ENCODE data around the gene SULT1A1.
"Not testable (repeated sequence)": the region's sequence is repeated elsewhere in the genome, so short reads cannot be mapped to it uniquely, and the experiment has no call there.

The SULT1A1 gene

DNA sequence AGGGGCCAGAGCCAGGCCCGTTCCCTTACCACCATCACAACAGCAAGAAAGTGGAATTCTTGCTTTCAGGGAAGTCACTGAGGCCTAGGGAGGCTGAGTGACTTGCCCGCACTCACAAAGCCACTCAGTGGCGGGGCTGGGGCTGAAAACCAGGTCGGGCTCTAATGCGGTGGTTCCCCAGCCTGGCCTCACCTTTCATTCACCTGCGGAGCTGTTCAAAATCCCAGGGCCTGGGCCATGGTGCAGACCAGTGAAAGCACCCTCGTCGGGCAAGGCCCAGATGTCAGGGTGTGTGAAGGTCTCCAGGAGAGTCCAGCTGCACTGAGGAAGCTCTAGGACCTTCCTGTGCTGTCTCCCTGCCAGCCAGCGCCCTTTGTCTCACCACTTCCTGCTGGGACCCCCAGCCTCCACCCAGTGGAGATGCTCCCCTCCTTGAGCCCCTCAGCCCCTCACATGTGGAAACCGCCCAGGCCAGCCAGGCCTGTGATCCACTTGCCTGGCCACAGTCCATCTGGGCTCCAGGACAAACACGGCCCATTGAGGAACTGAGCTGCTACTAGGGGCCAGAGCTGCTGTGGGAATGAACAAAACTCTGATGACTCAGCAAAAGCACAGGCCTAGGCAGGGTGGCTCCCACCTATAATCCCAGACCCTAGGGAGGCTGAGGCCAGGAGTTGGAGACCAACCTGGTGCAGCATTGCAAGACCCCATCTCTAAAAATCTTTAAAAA, 812 bp downstream of the SULT1A1 start:
- DNase-seq (ENCODE audit: low read depth) = not testable (repeated sequence)

DNA sequence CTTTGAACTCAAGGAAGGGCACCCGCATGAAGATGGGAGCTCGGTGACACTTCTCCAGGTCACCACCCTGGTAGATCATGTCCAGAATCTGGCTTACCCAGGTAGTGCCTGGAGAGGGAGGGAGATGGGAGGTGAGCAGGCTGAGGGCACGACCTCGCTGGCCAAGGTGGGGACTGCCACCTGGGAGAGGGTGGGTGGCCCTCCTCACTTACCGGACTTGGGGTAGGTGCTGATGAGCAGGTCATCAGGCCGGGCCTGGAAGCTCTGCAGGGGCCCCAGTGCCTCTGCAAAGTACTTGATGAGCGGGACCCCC, 1.4 kb downstream of the SULT1A1 start:
- not testable (repeated sequence) for DNase-seq (ENCODE audit: low read depth)

DNA sequence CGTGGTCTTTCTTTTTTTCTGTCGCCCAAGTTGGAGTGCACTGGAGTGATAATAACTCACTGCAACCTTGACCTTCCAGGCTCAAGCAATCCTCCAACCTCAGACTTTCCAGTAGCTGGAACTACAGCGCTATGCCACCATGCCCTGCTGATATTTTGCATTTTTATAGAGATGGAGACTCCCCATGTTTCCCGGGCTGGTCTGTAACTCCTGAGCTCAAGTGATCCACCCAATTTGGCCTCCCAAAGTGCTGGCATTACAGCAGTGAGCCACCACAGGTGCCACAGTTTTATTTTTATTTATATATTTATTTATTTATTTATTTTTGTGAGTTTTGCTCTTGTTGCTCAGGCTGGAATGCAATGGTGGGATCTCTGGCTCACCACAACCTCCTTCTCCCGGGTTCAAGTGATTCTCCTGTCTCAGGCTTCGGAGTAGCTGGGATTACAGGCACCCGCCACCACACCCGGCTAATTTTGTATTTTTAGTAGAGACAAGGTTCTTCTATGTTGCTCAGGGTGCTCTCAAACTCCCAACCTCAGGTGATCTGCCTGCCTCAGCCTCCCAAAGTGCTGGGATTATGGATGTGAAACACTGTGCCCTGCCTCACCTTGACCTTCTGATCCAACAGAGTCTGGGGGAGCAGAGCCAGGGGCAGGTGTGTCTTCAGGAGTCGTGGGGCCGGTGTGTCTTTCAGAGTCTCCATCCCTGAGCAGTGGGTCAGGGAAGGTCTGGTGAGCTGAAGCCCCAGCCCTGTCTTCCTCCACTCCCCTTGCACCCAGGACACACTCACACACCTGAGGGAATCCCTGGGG, 2.0 kb downstream of the SULT1A1 start:
- not testable (repeated sequence) for DNase-seq (ENCODE audit: low read depth)

DNA sequence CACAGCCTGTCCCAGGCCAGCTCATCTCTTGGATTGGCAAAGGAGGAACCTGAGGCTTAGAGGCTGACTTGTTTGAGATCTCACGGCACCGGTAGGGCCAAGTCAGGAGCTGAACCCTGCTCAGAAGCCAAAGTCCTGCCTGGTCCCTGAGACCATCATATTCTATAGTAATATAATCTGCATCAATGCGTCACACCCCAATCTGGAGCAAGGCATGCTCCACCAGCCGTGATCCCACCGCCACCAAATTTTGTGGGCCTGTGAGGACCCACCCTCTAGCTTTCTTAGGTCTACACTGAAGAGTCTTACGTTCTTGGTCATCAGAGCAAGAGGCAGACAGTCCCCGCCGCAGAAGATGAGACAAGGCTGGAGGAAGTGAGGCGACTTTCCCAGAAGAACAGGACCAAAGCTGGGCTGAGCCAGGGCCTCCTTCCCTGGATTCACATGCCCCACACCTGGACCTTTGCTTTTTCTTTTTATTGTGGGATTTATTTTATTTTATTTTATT, 2.7 kb downstream of the SULT1A1 start:
- DNase-seq (ENCODE audit: low read depth) = no peak

DNA sequence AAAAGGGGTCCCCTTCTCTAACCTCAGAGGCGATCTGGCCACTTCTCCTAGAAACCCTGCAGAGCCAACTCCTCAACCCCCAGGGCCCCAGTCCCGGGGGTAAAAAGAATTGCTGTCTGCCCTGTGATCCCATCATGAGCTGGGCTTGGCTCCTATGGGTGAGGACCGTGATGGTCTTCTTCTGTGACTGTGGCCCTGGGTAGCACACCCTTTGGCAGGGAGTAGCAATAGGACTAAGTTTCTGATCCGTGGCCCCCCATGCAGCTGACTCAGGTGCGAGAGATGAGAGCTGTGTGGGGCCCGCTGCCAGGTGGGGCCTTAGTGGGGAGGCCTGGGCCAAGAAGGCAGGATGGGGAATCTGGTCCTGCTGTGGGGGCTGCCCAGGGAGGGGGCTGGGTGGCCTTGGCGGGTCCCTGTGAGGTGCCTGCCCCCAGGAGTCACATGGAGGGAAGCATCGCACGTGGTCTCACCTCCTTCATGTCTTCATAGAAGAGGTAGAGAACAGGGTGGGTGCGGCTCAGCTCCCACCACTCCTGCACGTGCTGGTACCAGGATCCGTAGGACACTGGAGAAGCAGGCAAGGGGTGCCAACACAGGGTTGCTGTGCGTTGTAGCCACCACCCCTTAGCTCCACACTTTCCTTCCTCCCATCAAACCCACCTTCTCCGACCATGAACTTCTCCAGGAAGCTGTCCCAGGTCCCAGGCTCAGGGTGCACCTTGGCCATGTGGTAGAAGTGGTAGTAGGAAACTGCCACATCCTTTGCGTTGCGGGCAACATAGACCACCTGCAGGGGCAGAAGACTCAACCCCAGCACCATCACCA, 3.3 kb downstream of the SULT1A1 start:
- no peak for DNase-seq (ENCODE audit: low read depth)

DNA sequence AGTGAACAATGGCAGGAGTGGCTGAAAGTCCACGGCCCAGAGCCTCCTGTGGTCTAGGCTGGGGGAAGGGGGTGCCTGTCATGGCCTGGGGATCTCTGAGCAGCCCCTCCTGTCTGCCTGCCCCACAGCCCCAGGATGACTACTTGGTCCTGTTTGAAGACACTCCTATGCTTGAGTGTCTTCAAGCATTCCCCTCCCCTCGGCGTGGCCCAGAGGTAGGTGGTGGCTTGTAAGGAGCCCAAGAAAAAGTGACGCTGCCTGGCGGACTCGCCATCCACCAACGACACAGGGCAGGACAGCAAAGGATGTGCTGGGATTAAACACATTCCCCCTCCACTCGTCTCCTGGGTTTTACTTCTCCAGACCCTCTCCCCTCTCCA, 5.7 kb downstream of the SULT1A1 start:
- no peak for DNase-seq (ENCODE audit: low read depth)

DNA sequence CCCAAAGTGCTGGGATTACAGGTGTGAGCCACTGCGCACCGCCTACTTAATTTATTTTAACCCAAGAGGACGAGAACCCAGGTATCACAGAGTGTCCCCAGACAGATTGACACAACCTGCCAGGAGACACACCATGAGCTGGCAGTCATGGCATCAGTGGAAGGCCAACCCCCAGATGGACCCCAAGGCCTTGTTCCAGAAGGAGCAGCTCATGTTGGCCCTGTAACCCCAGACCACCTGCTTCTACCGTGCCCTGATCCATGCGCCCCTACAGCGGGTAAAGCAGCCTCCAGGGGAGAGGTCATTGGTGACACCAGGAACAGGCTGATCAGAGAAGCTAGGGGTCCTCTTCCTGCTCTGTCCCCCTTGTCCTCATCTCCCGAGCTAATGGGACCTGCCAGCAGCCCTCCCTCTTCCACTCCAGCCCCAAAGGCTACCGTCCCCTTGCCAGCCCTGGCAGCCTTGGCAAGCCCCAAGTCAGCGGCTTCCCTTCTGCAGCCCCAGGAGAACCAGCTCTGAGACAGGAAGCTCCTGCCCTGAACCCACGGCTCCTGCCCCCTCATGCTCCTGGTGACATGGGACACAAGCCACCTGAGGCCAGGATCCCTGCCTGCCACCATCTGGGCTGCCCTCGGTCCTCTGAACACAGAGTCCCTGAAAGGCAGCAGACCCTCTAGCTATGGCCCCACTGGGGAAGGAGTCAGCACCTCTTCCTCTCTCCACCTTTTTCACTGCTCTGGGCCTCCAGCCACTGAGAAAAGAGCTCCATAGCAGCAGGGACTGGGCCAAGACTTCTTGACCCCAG, 6.3 kb downstream of the SULT1A1 start:
- DNase-seq (ENCODE audit: low read depth) = no peak

DNA sequence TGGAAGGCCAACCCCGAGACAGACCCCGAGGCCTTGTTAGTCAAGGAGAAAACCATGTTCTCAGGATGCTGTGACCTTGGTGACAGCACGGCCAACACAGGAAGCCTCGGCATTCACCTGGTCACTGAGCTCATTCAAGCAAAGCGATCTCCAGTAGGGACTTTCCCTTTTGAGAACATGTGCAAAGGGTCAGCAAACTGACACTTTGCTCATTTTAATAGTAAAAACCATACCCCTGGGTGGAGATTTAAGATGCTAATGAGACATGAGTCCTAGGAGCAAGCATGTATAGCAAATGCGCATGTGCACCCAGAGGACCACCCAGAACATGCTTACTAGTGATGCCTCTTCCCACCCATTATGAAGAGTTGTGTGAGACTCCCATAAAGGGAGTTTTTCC, 7.3 kb downstream of the SULT1A1 start:
- DNase-seq (ENCODE audit: low read depth) = no peak

DNA sequence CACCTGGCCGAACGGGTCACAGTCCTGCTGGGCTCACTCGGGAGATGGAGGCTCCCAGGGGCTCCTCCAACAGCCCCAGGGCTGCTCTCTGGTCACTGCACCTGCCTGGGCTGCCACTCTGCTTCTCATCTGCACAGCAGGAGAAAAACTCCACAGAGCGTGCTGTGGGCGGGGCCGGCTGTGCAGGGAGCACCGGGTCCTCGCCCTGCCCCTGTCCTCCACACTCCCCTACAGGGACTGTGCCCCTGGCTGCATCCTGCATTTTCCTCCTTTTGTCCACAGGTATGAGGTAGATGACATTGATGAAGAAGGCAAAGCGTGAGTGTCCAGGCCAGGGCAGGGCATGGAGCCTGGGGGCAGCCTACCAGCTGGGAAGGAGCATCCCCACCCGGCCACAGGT, 7.8 kb downstream of the SULT1A1 start:
- DNase-seq (ENCODE audit: low read depth) = not testable (repeated sequence)

DNA sequence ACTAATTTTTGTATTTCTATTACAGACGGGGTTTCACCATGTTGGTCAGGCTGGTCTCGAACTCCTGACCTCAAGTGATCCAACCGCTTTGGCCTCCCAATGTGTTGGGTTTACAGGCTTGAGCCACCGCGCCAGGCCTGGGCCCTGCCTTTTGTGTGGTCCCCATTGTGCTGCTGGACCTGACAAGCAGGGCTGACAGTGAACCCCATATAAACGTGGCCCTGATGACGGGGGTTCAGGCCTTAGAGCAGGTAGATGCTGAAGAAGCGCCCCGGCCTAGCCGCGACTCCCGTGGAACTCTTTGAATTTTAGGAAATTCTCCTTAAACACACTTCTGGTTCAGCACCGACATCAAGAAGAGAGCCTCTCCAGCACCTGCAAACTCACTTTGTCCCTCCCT, 8.3 kb downstream of the SULT1A1 start:
- not testable (repeated sequence) for DNase-seq (ENCODE audit: low read depth)

DNA sequence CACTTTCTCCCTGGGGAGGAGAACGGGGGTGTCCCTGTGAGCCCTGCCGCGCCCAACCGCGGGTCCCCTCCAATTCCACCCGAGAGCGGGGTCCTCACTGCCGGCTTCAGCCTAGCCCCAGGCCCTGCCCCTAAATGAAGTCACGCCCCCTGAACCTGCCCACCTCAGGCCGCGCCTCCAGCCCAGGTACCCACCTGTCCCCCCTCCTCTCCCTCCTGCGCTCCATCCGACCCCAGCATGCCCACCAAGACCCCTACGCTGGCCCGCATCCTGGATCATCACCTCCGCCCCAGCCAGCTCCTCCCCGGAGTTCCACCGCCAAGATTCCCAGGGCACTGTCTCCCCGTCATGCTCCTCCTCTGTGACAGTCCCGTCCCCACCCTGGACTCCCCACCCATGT, 8.9 kb downstream of the SULT1A1 start:
- DNase-seq (ENCODE audit: low read depth) = not testable (repeated sequence)

DNA sequence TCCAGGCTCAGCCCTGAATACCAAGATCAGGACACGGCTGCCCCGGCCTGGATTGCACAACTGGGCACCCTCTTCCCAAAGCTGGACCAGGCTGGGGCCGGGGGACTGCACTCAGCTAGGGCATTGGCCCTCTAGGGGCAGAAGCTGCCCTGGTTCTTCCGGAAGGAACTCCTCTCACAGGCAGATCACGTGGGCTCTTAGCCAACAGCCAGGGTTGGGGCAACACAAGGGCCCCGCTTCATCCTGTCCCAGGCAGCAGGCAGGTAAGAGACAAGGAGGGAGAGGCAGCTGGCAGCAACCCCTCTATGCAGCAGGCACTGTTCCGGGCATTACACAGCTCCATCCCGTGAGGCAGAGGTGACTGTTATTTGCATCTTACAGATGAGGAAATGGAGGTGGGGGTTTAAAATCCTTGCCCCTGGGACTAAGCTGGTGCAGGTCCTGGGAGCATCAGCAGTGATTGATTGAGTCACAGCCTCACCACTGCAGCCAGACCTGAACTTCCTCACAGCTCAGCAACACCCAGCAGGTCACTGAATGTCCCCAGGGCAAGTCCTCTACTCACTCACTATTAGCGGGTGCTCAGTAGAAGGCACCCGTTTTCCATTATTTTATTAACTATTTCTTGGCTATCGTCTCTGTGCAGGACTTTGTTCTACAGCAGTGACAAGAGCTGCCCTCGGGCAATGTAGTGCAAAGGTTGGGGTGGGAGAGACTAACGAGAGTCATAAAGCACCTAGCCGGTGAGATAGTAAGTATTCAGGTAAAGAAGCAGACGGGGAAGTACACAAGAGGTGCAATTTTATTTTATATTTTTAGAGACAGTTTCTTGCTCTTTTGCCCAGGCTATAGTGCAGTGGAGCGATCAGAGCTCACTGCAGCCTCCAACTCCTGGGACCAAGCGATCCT, 10.2 kb downstream of the SULT1A1 start:
- DNase-seq (ENCODE audit: low read depth) = not testable (repeated sequence)

DNA sequence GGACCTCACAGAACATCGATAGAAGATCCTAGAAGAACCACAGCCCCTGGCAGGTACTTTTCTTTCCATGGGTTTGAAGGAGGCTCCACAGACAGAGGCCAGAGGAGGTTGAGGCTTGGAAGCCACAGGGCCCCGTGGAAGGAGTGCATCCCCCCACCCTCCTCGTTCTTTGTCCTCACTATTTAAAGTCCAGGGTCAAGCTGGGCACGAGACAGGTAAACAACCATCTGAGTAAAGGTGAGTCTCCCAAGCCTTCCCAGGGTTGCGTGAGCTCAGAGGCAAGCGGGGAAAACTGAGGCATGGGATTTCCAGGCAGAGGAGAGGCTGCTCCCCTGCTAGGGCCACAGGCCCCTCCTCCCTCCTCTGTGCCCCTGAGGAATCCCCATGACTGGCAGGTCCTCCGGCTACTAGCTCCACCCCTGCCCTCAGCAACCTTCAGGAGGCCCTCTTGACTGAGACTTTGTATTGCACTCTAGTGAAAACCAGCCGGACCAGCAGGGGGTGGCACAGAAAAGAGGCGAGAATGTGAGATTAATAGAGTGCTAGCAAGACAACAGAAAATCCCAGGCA, 12.1 kb downstream of the SULT1A1 start:
- DNase-seq (ENCODE audit: low read depth) = no peak

DNA sequence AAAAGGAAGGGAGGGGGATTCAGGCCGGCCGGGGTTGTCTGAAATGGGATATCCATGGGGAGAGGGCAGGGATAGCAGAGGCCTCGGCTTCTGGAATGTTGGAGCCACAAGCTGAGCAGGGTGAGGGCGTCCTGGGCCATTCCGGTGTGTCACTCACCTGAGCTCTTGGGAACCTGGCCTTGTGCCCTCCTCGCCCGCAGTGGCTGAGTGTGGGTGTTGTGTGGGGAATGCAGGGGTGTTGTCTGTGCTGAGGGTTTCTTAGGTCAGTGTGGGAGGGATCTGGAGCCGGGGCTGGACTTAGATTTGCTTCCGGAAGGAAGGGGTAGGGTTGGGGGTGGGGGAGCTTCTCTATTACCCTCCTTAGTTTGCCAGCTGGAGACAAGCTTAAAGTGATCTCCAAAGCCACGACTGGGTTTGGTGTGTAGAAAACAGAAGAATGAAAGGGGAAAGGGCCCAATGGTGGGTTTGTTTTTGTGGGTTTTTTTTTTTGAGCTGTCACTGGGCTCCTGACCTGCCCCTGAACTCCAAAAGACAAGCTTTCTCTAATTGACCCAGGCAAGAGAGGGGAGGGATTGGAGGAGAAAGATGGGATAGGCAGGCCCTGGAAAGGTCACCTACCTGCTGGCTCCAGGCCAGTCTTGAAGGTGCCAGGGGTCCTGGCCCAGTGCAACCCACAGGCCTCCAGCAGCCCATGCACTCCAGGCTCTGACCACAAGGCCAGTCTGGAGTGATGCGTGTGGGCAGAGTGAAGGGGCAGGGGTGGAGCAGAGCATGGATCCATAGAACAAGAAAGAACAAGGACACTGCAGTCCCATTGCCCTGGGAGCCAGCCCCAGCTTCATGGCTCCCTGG, 12.8 kb downstream of the SULT1A1 start, which contains the start of gene SULT1A2:
Gene SULT1A2 (minus strand): TSS at position 211 of the 852 bp plus-strand sequence. CDS start 1,120 bp downstream, outside the sequence.
- no peak for DNase-seq (ENCODE audit: low read depth)

DNA sequence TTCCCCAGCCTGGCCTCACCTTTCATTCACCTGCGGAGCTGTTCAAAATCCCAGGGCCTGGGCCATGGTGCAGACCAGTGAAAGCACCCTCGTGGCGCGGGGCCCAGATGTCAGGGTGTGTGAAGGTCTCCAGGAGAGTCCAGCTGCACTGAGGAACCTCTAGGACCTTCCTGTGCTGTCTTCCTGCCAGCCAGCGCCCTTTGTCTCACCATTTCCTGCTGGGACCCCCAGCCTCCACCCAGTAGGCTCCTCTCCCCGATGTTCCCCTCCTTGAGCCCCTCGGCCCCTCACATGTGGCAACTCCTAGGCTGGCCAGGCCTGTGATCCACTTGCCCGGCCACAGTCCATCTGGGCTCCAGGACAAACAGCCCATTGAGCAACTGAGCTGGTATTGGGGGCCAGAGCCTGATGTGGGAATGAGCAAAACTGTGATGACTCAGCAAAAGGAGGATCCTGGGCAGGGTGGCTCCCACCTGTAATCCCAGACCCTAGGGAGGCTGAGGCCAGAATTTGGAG, 13.7 kb downstream of the SULT1A1 start:
- no peak for DNase-seq (ENCODE audit: low read depth)

DNA sequence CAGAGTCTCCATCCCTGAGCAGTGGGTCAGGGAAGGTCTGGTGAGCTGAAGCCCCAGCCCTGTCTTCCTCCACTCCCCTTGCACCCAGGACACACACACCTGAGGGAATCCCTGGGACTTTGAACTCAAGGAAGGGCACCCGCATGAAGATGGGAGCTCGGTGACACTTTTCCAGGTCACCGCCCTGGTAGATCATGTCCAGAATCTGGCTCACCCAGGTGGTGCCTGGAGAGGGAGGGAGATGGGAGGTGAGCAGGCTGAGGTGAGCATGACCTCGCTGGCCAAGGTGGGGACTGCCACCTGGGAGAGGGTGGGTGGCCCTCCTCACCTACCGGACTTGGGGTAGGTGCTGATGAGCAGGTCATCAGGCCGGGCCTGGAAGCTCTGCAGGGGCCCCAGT, 14.4 kb downstream of the SULT1A1 start:
- DNase-seq (ENCODE audit: low read depth) = not testable (repeated sequence)

DNA sequence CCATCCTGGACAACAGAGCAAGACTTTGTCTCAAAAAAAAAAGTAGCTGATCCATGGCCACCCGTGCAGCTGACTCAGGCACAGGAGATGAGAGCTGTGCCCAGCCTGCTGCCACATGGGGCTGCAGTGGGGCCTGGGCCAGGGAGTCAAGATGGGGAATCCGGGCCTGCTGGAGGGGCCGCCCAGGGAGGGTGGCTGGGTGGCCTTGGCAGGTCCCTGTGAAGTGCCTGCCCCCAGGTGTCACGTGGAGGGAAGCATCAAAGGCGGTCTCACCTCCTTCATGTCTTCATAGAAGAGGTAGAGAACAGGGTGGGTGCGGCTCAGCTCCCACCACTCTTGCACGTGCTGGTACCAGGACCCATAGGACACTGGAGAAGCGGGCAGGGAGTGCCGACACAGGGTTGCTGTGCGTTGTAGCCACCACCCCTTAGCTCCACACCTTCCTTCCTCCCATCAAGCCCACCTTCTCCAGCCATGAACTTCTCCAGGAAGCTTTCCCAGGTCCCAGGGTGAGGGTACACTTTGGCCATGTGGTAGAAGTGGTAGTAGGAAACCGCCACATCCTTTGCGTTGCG, 16.8 kb downstream of the SULT1A1 start:
- DNase-seq (ENCODE audit: low read depth) = no peak

DNA sequence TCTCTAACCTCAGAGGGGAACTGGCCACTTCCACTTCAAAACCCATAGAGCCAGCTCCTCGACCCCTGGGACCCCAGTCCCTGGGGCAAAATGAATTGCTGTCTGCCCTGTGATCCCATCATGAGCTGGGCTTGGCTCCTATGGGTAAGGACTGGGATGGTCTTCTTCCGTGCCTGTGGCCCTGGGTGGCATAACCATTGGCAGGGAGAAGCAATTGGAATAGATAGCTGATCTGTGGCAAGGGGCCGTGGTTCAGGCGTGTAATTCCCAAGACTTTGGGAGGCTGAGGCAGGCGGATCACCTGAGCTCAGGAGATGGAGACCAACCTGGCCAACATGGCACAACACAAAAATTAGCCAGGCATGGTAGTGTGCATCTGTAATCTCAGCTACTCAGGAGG, 17.3 kb downstream of the SULT1A1 start:
- DNase-seq (ENCODE audit: low read depth) = no peak

DNA sequence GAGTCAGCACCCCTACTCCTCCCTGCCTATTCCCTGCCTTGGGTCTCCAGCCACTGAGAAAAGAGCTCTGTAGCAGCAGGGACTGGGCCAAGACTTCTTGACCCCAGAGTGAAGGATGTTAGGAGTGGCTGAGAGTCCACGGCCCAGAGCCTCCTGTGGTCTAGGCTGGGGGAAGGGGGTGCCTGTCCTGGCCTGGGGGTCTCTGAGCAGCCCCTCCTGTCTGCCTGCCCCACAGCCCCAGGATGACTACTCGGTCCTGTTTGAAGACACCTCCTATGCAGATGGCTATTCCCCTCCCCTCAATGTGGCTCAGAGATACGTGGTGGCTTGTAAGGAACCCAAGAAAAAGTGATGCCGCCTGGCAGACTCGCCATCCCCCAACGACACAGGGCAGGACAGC, 18.5 kb downstream of the SULT1A1 start:
- DNase-seq (ENCODE audit: low read depth) = no peak
